IPS-18c (cell line): ENCODE results near the gene SEPTIN8.

Experiments
- H3K4me3 ChIP-seq: 2 replicates; pipeline ENCODE4 v1.7.0; 2013; ENCODE audit warnings: low read depth, mild to moderate bottlenecking, low read length, moderate library complexity; ENCODE audit not compliant: insufficient read depth
- H3K9me3 ChIP-seq: one replicate; pipeline ENCODE4 v1.6.1; 2013; ENCODE audit warnings: mild to moderate bottlenecking, low read length, moderate library complexity; ENCODE audit not compliant: control insufficient read depth, insufficient read depth

Gene SEPTIN8

GRCh38 chr5:132761321-132762240 lies 15.5 kb downstream of the SEPTIN8 start:
- no peaks in the 10 kb centered on the region for H3K9me3 ChIP-seq

GRCh38 chr5:132760601-132761317 lies 16.3 kb downstream of the SEPTIN8 start:
- Histone ChIP-seq H3K9me3 (no peaks in the 10 kb centered on the region), H3K4me3 (no peak overlapping the region)

More at GRCh38 chr5:132761321-132762240, 15.5 kb downstream of the SEPTIN8 start:
- H3K4me3 ChIP-seq: no peak overlapping the region

- H3K9me3 ChIP-seq: no peaks in the 10 kb centered on the region
- no peak overlapping the region for H3K4me3 ChIP-seq
Measured at GRCh38 chr5:132760049-132760420, 17.0 kb downstream of the SEPTIN8 start.

DNA sequence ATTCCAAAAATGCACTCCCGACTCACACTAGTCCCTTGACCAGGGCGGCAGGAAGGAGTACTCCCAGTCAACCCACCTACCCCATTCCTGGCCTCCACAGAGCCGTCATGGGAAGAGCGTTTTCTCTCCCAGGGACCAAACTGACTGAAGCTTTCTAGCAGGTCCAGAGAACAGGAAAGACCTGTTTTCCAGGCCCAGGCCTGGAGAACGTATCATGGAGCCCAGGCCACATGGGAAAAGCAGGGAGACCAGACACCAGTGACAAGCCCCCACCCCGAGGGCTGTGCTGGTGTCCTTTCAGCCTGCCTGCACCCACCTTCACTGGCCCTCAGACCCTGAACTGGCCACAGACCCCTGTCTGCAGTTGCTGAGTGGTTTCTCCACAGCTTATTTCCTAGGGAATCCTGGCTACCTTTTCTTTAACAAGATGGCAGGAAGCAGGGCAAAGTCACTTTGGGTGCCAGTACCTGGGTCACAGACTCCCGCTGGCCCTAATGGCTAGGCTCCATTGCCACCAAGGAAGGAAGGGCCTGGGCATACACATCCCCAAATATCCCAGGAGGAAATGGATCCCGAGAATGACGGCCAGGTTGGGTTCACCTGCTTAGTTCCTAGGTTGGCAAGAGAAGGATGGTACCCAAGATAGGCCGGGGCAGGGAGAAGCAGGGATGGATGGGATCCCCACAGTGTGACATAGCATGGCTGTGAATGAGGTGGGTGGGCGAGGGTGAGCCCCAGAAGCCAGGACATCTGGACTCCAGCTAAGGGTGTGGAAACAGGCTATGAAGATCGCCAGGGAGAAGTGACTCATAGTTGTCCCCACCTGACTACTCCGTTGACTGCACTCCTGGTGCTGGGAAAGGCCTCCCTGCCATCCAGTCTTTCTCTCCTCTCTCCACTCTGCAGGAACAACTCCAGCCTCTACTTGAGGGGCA lies 17.7 kb downstream of the SEPTIN8 start:
- Histone ChIP-seq H3K9me3 (no peaks in the 10 kb centered on the region), H3K4me3 (no peak overlapping the region)

GRCh38 chr5:132758451-132758850 lies 18.6 kb downstream of the SEPTIN8 start:
- no peak overlapping the region for H3K4me3 ChIP-seq
- H3K9me3 ChIP-seq: no peaks in the 10 kb centered on the region

GRCh38 chr5:132756542-132756941 lies 20.5 kb downstream of the SEPTIN8 start:
- Histone ChIP-seq H3K9me3 (no peaks in the 10 kb centered on the region), H3K4me3 (no peak overlapping the region)

DNA sequence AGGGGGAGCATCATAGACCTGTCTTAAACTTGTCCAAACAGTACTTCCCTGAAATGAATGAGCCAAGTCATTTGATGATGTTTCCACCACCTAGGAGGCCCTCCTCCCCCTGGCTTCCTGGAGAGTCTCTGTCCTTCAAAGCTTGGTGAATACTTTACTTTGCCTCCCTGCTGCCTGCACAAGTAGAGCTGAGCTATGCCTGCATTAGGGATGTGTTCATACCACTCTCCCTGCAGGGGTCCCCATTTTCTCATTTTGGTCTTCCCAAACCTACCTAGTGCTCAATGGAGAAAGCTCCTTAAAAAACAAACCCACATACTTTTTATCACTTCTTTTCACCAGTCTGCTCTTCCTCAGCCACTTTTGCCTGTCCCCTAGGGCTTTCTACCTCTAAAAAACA lies 22.1 kb downstream of the SEPTIN8 start:
- Histone ChIP-seq H3K9me3 (no peaks in the 10 kb centered on the region), H3K4me3 (no peak overlapping the region)

GRCh38 chr5:132754111-132754510 lies 22.9 kb downstream of the SEPTIN8 start:
- Histone ChIP-seq H3K9me3 (no peaks in the 10 kb centered on the region), H3K4me3 (no peak overlapping the region)

GRCh38 chr5:132753135-132753987 lies 23.7 kb downstream of the SEPTIN8 start:
- H3K9me3 ChIP-seq: no peaks in the 10 kb centered on the region

DNA sequence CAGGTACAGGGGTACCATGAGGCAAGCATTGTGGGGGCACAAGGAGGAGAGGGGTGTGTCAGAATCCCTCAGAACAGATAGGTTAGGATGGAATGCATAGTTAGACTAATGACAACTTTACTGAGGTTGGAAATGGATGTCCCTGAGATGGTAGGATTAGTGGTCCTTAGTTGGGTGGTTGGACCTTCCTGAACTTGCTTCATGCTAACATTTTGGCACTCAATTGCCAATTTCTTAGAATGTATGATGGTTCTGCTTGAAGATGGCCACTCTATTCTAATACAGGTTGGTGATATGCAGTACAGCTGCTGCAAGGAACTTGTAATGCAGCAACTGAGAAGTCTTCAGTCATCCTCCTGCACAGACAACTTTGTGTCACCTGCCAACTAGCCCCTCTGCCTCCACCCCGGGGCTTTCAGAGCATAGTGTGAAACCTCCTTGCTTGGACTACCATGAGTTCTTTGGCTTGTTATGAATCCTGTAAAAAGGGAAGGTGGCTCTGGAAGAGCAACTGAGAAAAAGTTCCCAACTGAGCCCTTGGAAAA lies 24.4 kb downstream of the SEPTIN8 start:
- Histone ChIP-seq H3K9me3 (peaks cover 3% of the 10 kb centered on the region), H3K4me3 (no peak overlapping the region)

More at GRCh38 chr5:132753135-132753987, 23.7 kb downstream of the SEPTIN8 start:
- no peak overlapping the region for H3K4me3 ChIP-seq

- H3K4me3 ChIP-seq: no peak overlapping the region
- peaks cover 3% of the 10 kb centered on the region for H3K9me3 ChIP-seq
Measured at GRCh38 chr5:132751971-132752580, 25.0 kb downstream of the SEPTIN8 start.

- peaks cover 3% of the 10 kb centered on the region for H3K9me3 ChIP-seq
- no peak overlapping the region for H3K4me3 ChIP-seq
Measured at GRCh38 chr5:132751444-132751843, 25.6 kb downstream of the SEPTIN8 start.

GRCh38 chr5:132750471-132751230 lies 26.4 kb downstream of the SEPTIN8 start:
- Histone ChIP-seq H3K9me3 (peaks cover 3% of the 10 kb centered on the region), H3K4me3 (no peak overlapping the region)

GRCh38 chr5:132749506-132749905 lies 27.5 kb downstream of the SEPTIN8 start:
- Histone ChIP-seq H3K4me3 (no peak overlapping the region), H3K9me3 (peaks cover 3% of the 10 kb centered on the region)

DNA sequence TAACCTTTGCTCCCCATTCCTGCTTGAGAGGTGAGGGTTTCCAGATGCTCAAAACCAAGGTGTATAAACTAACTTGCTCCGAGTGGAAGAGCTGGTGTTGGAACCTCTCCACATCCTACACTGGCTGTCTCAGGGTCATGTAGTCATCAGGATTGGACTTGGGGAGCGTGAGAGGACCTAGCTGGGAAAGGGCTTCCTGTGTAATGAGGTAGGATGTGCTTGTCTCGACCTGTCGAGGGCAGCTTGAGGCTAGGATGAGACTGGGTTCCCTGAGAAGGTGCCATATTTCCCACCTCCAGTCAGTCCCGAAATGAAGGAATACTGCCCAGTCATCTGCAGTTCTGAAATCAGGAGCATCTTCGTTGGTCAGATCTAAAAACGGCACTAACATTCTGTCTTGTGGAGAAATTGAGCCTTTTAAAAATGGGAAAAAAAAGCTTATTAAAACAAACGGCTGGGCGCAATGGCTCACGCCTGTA lies 28.5 kb downstream of the SEPTIN8 start:
- Histone ChIP-seq H3K9me3 (peaks cover 3% of the 10 kb centered on the region), H3K4me3 (no peak overlapping the region)
